ENCODE results near the gene SMIM3.
"Not testable (repeated sequence)": the region's sequence is repeated elsewhere in the genome, so short reads cannot be mapped to it uniquely, and the experiment has no call there.

The SMIM3 gene

GRCh38 chr5:150794927-150795326, 16.4 kb downstream of the SMIM3 start:
- DNase-seq (ENCODE audit: low spot score) = no peak

GRCh38 chr5:150797384-150797783, 18.8 kb downstream of the SMIM3 start:
- no peak for DNase-seq (ENCODE audit: low spot score)

- peak; percentile 74 for DNase-seq (ENCODE audit: low spot score)
These were observed 22.8 kb downstream of the SMIM3 start for GRCh38 chr5:150801117-150801927.

- no peak for DNase-seq (ENCODE audit: low spot score)
These were observed 25.8 kb downstream of the SMIM3 start for GRCh38 chr5:150804388-150804787.

- no peak for DNase-seq (ENCODE audit: low spot score)
These were observed 30.8 kb downstream of the SMIM3 start for GRCh38 chr5:150809363-150809762.

- no peak for DNase-seq (ENCODE audit: low spot score)
These were observed 36.5 kb downstream of the SMIM3 start for GRCh38 chr5:150815010-150815409.

GRCh38 chr5:150816946-150817345, 38.4 kb downstream of the SMIM3 start:
- no peak for DNase-seq (ENCODE audit: low spot score)

GRCh38 chr5:150829744-150830143, 51.2 kb downstream of the SMIM3 start:
- DNase-seq (ENCODE audit: low spot score) = no peak

- not testable (repeated sequence) for DNase-seq (ENCODE audit: low spot score)
These were observed 53.3 kb downstream of the SMIM3 start for GRCh38 chr5:150831821-150832220.

- no peak for DNase-seq (ENCODE audit: low spot score)
These were observed 57.5 kb downstream of the SMIM3 start for GRCh38 chr5:150836064-150836463.

GRCh38 chr5:150836703-150837102, 58.1 kb downstream of the SMIM3 start:
- DNase-seq (ENCODE audit: low spot score) = no peak

- DNase-seq (ENCODE audit: low spot score) = not testable (repeated sequence)
These were observed 66.8 kb downstream of the SMIM3 start for GRCh38 chr5:150845185-150845859.

GRCh38 chr5:150846308-150846653, 67.7 kb downstream of the SMIM3 start, which contains the start of gene IRGM:
IRGM (plus strand) TSS chr5:150846521; CDS start chr5:150848124, 1,603 bp downstream.
- DNase-seq (ENCODE audit: low spot score) = not testable (repeated sequence)

Data from AG20443 (cell line).